Measurements from ENCODE around the gene CCDC68. TPM values are rescaled to one million over a fixed set of nuclear protein-coding genes. Genes with fewer than 3 reads are reported as not detected.

CCDC68 gene
- total and polyA plus RNA-seq, 4 donors: 3.3 to 38.6 (median 9.1) TPM

DNA sequence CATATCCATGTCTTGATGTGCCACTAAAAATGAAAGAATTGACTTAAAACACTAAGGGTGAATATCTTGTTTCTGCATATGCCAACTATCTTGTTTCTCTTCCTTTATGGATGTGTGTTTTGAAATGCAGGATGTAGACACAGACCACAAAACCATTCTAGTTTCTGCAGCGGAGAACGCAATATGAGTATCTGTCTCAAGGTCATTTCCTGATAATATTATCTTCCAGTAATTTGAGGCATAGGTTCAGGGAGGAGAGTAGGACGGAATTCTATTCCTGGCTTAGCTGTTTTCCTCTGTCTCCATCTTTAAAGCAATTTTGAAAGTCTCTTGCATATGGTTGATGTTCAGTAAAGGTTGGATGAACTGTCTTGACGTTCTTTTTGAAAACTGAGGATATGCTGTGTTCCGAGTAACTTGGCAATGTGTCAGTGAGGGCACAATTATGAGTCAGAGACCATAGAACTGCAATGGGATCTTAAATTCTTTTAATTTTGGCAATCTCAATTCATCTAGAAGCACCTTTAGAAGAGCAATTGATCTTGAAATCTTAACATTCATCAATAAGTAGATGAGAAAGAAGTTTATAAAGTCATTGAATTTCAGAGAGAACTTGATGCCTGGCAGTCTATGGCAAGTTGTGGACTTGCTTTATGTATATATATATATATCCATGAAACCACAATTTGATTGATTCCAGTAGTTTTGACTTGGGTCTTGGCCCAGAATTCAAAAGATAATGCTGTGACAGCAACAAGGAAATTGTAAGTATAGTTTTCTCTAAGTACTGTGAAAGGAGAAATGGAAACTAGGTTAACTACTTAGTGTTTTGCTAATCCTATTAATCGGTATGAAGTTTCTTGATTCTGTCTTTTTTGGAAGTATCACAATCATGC lies 106.2 kb downstream of the CCDC68 start:
- Histone ChIP-seq H3K4me3 (ENCODE audit: low read depth, low read length) (no peak overlapping the region), H3K36me3 (ENCODE audit: control insufficient read depth, insufficient read depth, low read length) (no peaks in the 10 kb centered on the region), H3K4me1 (ENCODE audit: control insufficient read depth, insufficient read depth, low read length) (no peaks in the 10 kb centered on the region), H3K9me3 (ENCODE audit: control insufficient read depth, insufficient read depth, low read length) (no peaks in the 10 kb centered on the region), H3K27me3 (ENCODE audit: control insufficient read depth, insufficient read depth, low read length) (no peaks in the 10 kb centered on the region), H3K27ac (ENCODE audit: low read depth, low read length) (no peak overlapping the region)
- no peak for DNase-seq (ENCODE audit: low read depth in 4 of 6, low spot score in 6 of 6)
- 89% methylated on average over 4 of the region's 6 CpGs for WGBS (ENCODE audit: insufficient coverage)

Other genes starting within 250 kb of the CCDC68 start
- gene RAB27B, start 131.0 kb downstream of the CCDC68 start, total RNA-seq: 10 to 100 TPM; 13.3 to 71.8 TPM
- 10 to 100 TPM; 13.6 to 23.1 TPM for gene RAB27B, start 131.0 kb downstream of the CCDC68 start, polyA plus RNA-seq (ENCODE audit: insufficient read length in 2 of 2)